SK-N-SH treated with all-trans-retinoic acid at 6 μM for 48 hours (cell line): ENCODE data around the gene PKD2L1.

Experiments
- ATAC-seq: fragments of 200-7000 bp; cut with Tn5 transposase; 3 replicates; pipeline ENCODE4 v1.9.1; 2020; ENCODE audit warnings: mild to moderate bottlenecking, moderate library complexity
- ARNTL ChIP-seq: fragments of 450-650 bp; formaldehyde crosslinking; IDR thresholded peaks from 2 replicates; pipeline ENCODE4 v1.5.0; 2020; ENCODE audit warnings: low read depth, mild to moderate bottlenecking, moderate library complexity, borderline replicate concordance
- CSDC2 ChIP-seq: fragments of 250-450 bp; sonication (Bioruptor Pico); IDR thresholded peaks from 2 replicates; pipeline ENCODE4 v1.5.0; 2020; ENCODE audit warnings: mild to moderate bottlenecking, moderate library complexity
- ESRRG ChIP-seq: fragments of 250-450 bp; sonication (Bioruptor Pico); IDR thresholded peaks from 2 replicates; pipeline ENCODE4 v1.6.1; 2021; ENCODE audit warnings: mild to moderate bottlenecking
- ISL1 ChIP-seq: fragments of 250-450 bp; sonication (Bioruptor Pico); IDR thresholded peaks from 2 replicates; pipeline ENCODE4 v2.1.2; 2022; ENCODE audit warnings: mild to moderate bottlenecking, moderate library complexity
- PPARA ChIP-seq: fragments of 250-450 bp; sonication (Bioruptor Pico); IDR thresholded peaks from 2 replicates; pipeline ENCODE4 v1.5.0; 2020; ENCODE audit warnings: mild to moderate bottlenecking, borderline replicate concordance
- TOX ChIP-seq: fragments of 250-450 bp; sonication (Bioruptor Pico); IDR thresholded peaks from 2 replicates; pipeline ENCODE4 v1.8.0; 2021; ENCODE audit warnings: mild to moderate bottlenecking, moderate library complexity, borderline replicate concordance
- ZC3H10 ChIP-seq: fragments of 250-450 bp; sonication (Bioruptor Pico); IDR thresholded peaks from 2 replicates; pipeline ENCODE4 v1.5.1; 2021; ENCODE audit warnings: mild to moderate bottlenecking, moderate library complexity
- ZFP3 ChIP-seq: fragments of 250-450 bp; sonication (Bioruptor Pico); IDR thresholded peaks from 2 replicates; pipeline ENCODE4 v1.5.0; 2020; ENCODE audit warnings: mild to moderate bottlenecking, moderate library complexity
- ZNF70 ChIP-seq: fragments of 450-650 bp; formaldehyde crosslinking; IDR thresholded peaks from 2 replicates; pipeline ENCODE4 v1.5.0; 2020; ENCODE audit warnings: mild to moderate bottlenecking, moderate library complexity
- ZNF8 ChIP-seq: fragments of 450-650 bp; formaldehyde crosslinking; IDR thresholded peaks from 2 replicates; pipeline ENCODE4 v1.5.0; 2020; ENCODE audit warnings: mild to moderate bottlenecking, moderate library complexity
- TF ChIP-seq, protein P1 (sequence below): fragments of 250-450 bp; sonication (Bioruptor Pico); IDR thresholded peaks from 2 replicates; pipeline ENCODE4 v1.5.1; 2021; ENCODE audit warnings: mild to moderate bottlenecking, moderate library complexity

Gene PKD2L1

DNA sequence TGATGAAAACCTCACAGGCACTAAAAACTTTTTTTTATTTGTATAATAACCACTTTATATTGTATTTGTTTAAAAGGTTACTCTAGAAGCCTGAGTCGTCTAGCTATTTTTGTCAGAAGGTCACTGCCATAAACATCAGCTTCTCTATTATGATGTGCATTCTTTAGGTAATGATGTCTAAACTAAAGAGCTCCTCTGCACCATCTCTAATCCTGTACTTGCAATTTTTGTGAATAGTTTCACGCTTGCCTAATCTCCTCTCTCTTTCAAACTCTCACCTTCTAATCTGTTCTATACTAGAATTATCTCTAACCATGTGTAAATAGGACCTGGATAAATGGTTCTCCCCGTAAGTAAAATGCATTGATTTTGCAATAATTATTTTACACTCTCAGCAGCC, 90.2 kb downstream of the PKD2L1 start:
- ATAC-seq, result no peak
- TF ChIP-seq, protein P1, sequence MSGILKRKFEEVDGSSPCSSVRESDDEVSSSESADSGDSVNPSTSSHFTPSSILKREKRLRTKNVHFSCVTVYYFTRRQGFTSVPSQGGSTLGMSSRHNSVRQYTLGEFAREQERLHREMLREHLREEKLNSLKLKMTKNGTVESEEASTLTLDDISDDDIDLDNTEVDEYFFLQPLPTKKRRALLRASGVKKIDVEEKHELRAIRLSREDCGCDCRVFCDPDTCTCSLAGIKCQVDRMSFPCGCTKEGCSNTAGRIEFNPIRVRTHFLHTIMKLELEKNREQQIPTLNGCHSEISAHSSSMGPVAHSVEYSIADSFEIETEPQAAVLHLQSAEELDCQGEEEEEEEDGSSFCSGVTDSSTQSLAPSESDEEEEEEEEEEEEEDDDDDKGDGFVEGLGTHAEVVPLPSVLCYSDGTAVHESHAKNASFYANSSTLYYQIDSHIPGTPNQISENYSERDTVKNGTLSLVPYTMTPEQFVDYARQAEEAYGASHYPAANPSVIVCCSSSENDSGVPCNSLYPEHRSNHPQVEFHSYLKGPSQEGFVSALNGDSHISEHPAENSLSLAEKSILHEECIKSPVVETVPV, result no peak
- TF ChIP-seq ZNF70 (no peak), TOX (no peak), ZC3H10 (CRISPR knock-in tag) (no peak), CSDC2 (no peak), PPARA (CRISPR knock-in tag) (no peak), ARNTL (CRISPR knock-in tag) (no peak)
- TF ChIP-seq, all 23 proteins: peak for 0

GRCh38 chr10:100238429-100238828, 91.6 kb downstream of the PKD2L1 start:
- TF ChIP-seq ISL1 (CRISPR knock-in tag), result no peak
- no peak for TF ChIP-seq ZFP3 (CRISPR knock-in tag)
- no peak for TF ChIP-seq ESRRG
- no peak for TF ChIP-seq ZNF8
- TF ChIP-seq, protein P1, result no peak
- ATAC-seq, result no peak
